Panc1 (cell line): ENCODE measurements around the gene RRBP1. TPM values are rescaled to one million over a fixed set of nuclear protein-coding genes. Genes with fewer than 3 reads are reported as not detected.

Experiments used
- ATAC-seq: fragments of 200-7000 bp; cut with Tn5 transposase; 2 replicates; pipeline ENCODE4 v1.9.1; 2020; ENCODE audit warnings: mild to moderate bottlenecking, moderate library complexity
- BruUV-seq: library from RNA; stranded (reverse); fragments of 400-500 nt; replicated peaks from 2 replicates; lab custom pipeline; 2021; lab: Mats Ljungman, UMichigan
- CTCF ChIA-PET: fragments of 300-600 bp; sonication (Branson Sonifier 250); formaldehyde crosslinking; loops from one replicate; lab custom pipeline; 2022; ENCODE audit warnings: antibody characterized with exemption; lab: Charles Lee
- POLR2A ChIA-PET: fragments of 300-600 bp; sonication (Branson Sonifier 250); formaldehyde crosslinking; loops from one replicate; lab custom pipeline; 2022; ENCODE audit warnings: antibody characterized with exemption; lab: Charles Lee
- DNase-seq: peaks from one replicate; pipeline ENCODE4 v3.0.0-alpha.2; 2010; ENCODE audit warnings: low read depth, low spot score
- H3K27ac ChIP-seq: 2 replicates; pipeline ENCODE4 v1.5.1; 2011; ENCODE audit warnings: mild to moderate bottlenecking, low read length, inconsistent platforms
- H3K27me3 ChIP-seq: fragments of 200-500 bp; sonication (Bioruptor generic); 2 replicates; pipeline ENCODE4 v1.6.0; 2014; ENCODE audit warnings: low read length, inconsistent platforms; ENCODE audit not compliant: control insufficient read depth, insufficient read depth
- H3K36me3 ChIP-seq: fragments of 200-500 bp; sonication (Bioruptor generic); 2 replicates; pipeline ENCODE4 v1.5.1; 2014; ENCODE audit warnings: inconsistent platforms, mild to moderate bottlenecking, low read length, moderate library complexity; ENCODE audit not compliant: control insufficient read depth, insufficient read depth
- H3K4me1 ChIP-seq: 2 replicates; pipeline ENCODE4 v1.5.1; 2011; ENCODE audit warnings: inconsistent platforms, mild to moderate bottlenecking, low read length, moderate library complexity; ENCODE audit not compliant: control insufficient read depth, insufficient read depth
- H3K4me3 ChIP-seq, 2 experiments: 2 replicates each; pipeline ENCODE4 v1.5.1; 2011 to 2012; ENCODE audit warnings: low read depth in 2 of 2, low read length in 2 of 2, mild to moderate bottlenecking in 2 of 2, inconsistent platforms in 1 of 2, moderate library complexity in 1 of 2
- H3K9me3 ChIP-seq: fragments of 200-500 bp; sonication (Bioruptor generic); 2 replicates; pipeline ENCODE4 v1.5.1; 2014; ENCODE audit warnings: low read depth, mild to moderate bottlenecking, inconsistent platforms, low read length, moderate library complexity; ENCODE audit not compliant: control insufficient read depth, insufficient read depth
- CTCF ChIP-seq: fragments of 450-650 bp; IDR thresholded peaks from 2 replicates; pipeline ENCODE4 v1.5.1; 2017; ENCODE audit warnings: mild to moderate bottlenecking
- POLR2AphosphoS5 ChIP-seq: IDR thresholded peaks from 2 replicates; pipeline ENCODE4 v1.6.1; 2012; ENCODE audit warnings: mild to moderate bottlenecking, low read depth, low read length, moderate library complexity
- REST ChIP-seq, 2 experiments: IDR thresholded peaks; 2 replicates each; pipeline ENCODE4 v1.6.1; 2011 to 2012; ENCODE audit warnings: low read depth in 2 of 2, control low read depth in 1 of 2, low read length in 1 of 2, mild to moderate bottlenecking in 1 of 2, moderate library complexity in 1 of 2; ENCODE audit not compliant: insufficient read depth in 1 of 2
- SIN3A ChIP-seq: IDR thresholded peaks from 2 replicates; pipeline ENCODE4 v1.6.1; 2012; ENCODE audit warnings: low read depth, mild to moderate bottlenecking, low read length, moderate library complexity, borderline replicate concordance; ENCODE audit not compliant: insufficient read depth
- TCF7L2 ChIP-seq: IDR thresholded peaks from 2 replicates; pipeline ENCODE4 v1.6.1; 2011; ENCODE audit warnings: mild to moderate bottlenecking, low read depth, low read length, inconsistent platforms
- in situ Hi-C: cut with HindIII; loops from 2 replicates; pipeline ENCODE4 v1.10.0; 2016; ENCODE audit warnings: low sequenced_read_pairs, low pct_unique_long_range_greater_than_20kb
- intact Hi-C: fragments of 100-400 bp; cut with micrococcal nuclease; formaldehyde crosslinking; loops from one replicate; pipeline ENCODE4 v1.10.0; 2022; ENCODE audit not compliant: unreplicated experiment
- total RNA-seq: library from RNA; stranded (reverse); gene quantifications from one replicate; pipeline ENCODE4 v1.2.1, GENCODE V29; 2021; ENCODE audit not compliant: unreplicated experiment

The RRBP1 gene
- total RNA-seq, 1 experiment from 2014 or later: 152 TPM

- intact Hi-C loops: no loop called here
- no peaks in the 10 kb centered on the region for H3K9me3 ChIP-seq
- H3K4me3 ChIP-seq: no peak overlapping the region
- in situ Hi-C loops: no loop called here
- H3K27me3 ChIP-seq: no peaks in the 10 kb centered on the region
- DNase-seq (no peak), ATAC-seq (no peak)
- no peaks in the 10 kb centered on the region; the same call in 1 of the 2 replicates for H3K36me3 ChIP-seq
- CTCF ChIA-PET: interaction anchor here (0.6 to 0.7 kb wide), 2 partner anchors 38 to 69 kb away, joined by 5 read pairs; no protein-coding TSS in a partner anchor
- POLR2A ChIA-PET: interaction anchor here (0.5 kb wide), 1 partner anchor 18 kb away, joined by 9 read pairs; no protein-coding TSS in a partner anchor
- peak overlapping the region; percentile 74; the same call in 1 of the 2 replicates for H3K27ac ChIP-seq
- TF ChIP-seq TCF7L2 (no peak), REST (IDR thresholded peaks at IDR 0.05; ENCODE audit: insufficient read depth in 1 of 2, low read depth in 2 of 2, low read length in 1 of 2) (no peak), POLR2AphosphoS5 (no peak)
- BruUV-seq: TSS peak; percentile 99
- H3K4me1 ChIP-seq: peaks cover 59% of the 10 kb centered on the region
Measured at GRCh38 chr20:17613328-17614175, 68.5 kb downstream of the RRBP1 start.

DNA sequence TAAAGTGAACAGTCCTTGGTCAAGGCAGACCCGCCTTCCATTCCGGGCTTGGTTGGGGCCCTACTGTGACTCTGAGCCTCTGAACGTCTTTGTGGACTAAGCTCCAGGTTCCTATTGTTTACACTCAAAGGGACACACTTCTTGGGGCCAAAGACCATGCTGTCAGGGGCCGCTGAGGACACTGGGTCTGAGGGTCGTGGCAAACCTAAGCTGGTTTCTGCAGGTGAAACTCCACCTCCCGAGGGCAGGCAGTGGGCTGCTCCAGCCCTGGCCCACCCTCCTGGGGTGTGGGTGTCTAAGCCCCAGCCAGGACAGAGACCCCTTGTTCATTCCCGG is 69.1 kb downstream of the RRBP1 start:
- H3K9me3 ChIP-seq: no peaks in the 10 kb centered on the region
- H3K4me3 ChIP-seq: no peak overlapping the region
- in situ Hi-C loops (no loop called here), intact Hi-C loops (no loop called here)
- DNase-seq (no peak), ATAC-seq (no peak)
- POLR2A ChIA-PET: interaction anchor here (0.5 kb wide), 1 partner anchor 17 kb away, joined by 9 read pairs; no protein-coding TSS in a partner anchor
- TF ChIP-seq TCF7L2: no peak
- TF ChIP-seq SIN3A: no peak
- no peak for TF ChIP-seq CTCF
- TF ChIP-seq REST (IDR thresholded peaks at IDR 0.05; ENCODE audit: insufficient read depth in 1 of 2, low read depth in 2 of 2, low read length in 1 of 2): no peak
- peak overlapping the region; percentile 74 for H3K27ac ChIP-seq
- no peaks in the 10 kb centered on the region for H3K27me3 ChIP-seq
- BruUV-seq: no TSS peak
- peaks cover 2% of the 10 kb centered on the region for H3K36me3 ChIP-seq
- CTCF ChIA-PET: interaction anchor here (0.6 kb wide), 1 partner anchor 37 kb away, joined by 5 read pairs; no protein-coding TSS in a partner anchor
- H3K4me1 ChIP-seq: peaks cover 58% of the 10 kb centered on the region
